Body of pancreas (tissue), 4 donors: ENCODE measurements around the gene ARHGEF4.

Experiments
- POLR2A ChIP-seq, 3 donors: fragments of 450-650 bp; IDR thresholded peaks; one replicate each; pipeline ENCODE4 v1.6.1; 2016; ENCODE audit warnings: antibody characterized with exemption in 3 of 3, mild to moderate bottlenecking in 2 of 3
- TF ChIP-seq, protein P1 (sequence below), 7 experiments: fragments of 450-650 bp in 4 of 7; fragments of 200-600 bp in 3 of 7; sonication (generic) in 3 of 7; IDR thresholded peaks; one replicate each; pipeline ENCODE4 v1.5.1; 2016 to 2019; ENCODE audit warnings: antibody characterized with exemption in 7 of 7

DNA sequence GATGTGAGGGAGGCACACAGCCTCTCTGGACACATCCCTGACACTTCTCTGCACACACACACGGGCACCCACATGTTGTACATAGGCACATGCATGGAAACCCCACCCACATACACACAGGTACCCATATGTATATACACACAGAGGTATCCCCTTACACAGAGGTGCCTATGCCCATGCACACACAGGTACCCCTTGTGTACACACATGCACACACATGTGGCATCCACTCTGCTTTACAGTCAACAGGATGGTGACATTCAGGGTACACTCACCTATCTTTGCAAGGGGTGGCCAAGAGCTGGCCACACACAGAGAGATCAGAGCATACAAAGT is 197.0 kb downstream of the ARHGEF4 start:
- no peak for TF ChIP-seq POLR2A (IDR thresholded peaks at IDR 0.05)
- TF ChIP-seq, protein P1, sequence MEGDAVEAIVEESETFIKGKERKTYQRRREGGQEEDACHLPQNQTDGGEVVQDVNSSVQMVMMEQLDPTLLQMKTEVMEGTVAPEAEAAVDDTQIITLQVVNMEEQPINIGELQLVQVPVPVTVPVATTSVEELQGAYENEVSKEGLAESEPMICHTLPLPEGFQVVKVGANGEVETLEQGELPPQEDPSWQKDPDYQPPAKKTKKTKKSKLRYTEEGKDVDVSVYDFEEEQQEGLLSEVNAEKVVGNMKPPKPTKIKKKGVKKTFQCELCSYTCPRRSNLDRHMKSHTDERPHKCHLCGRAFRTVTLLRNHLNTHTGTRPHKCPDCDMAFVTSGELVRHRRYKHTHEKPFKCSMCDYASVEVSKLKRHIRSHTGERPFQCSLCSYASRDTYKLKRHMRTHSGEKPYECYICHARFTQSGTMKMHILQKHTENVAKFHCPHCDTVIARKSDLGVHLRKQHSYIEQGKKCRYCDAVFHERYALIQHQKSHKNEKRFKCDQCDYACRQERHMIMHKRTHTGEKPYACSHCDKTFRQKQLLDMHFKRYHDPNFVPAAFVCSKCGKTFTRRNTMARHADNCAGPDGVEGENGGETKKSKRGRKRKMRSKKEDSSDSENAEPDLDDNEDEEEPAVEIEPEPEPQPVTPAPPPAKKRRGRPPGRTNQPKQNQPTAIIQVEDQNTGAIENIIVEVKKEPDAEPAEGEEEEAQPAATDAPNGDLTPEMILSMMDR (IDR thresholded peaks at IDR 0.05), result no peak
